RWPE2 (cell line): ENCODE results near the gene DTNBP1.

Experiments used
- ATAC-seq: fragments of 200-7000 bp; cut with Tn5 transposase; 3 replicates; pipeline ENCODE4 v1.9.1; 2021; ENCODE audit warnings: low read depth
- DNase-seq: peaks from one replicate; pipeline ENCODE4 v3.0.0-alpha.2; 2020; ENCODE audit warnings: low spot score
- H3K27ac ChIP-seq: fragments of 450-650 bp; 2 replicates; pipeline ENCODE4 v1.5.1; 2017; ENCODE audit warnings: mild to moderate bottlenecking; ENCODE audit not compliant: poor library complexity, severe bottlenecking
- H3K27me3 ChIP-seq: fragments of 250-450 bp; sonication (Bioruptor Pico); 2 replicates; pipeline ENCODE4 v1.5.1; 2021; ENCODE audit warnings: mild to moderate bottlenecking, moderate library complexity; ENCODE audit not compliant: insufficient read depth, poor library complexity, severe bottlenecking
- H3K36me3 ChIP-seq: fragments of 250-450 bp; sonication (Bioruptor Pico); 2 replicates; pipeline ENCODE4 v1.5.1; 2020; ENCODE audit warnings: low read depth, mild to moderate bottlenecking, moderate library complexity
- H3K4me1 ChIP-seq: fragments of 250-450 bp; sonication (Bioruptor Pico); 2 replicates; pipeline ENCODE4 v1.5.1; 2021; ENCODE audit warnings: mild to moderate bottlenecking, moderate library complexity; ENCODE audit not compliant: insufficient read depth, poor library complexity, severe bottlenecking
- H3K4me3 ChIP-seq: fragments of 250-450 bp; sonication (Bioruptor Pico); 2 replicates; pipeline ENCODE4 v1.5.1; 2021; ENCODE audit warnings: mild to moderate bottlenecking, moderate library complexity; ENCODE audit not compliant: severe bottlenecking
- H3K9me3 ChIP-seq: fragments of 250-450 bp; sonication (Bioruptor Pico); 2 replicates; pipeline ENCODE4 v1.5.1; 2021; ENCODE audit warnings: mild to moderate bottlenecking, moderate library complexity; ENCODE audit not compliant: severe bottlenecking
- CTCF ChIP-seq: fragments of 450-650 bp; IDR thresholded peaks from one replicate; pipeline ENCODE4 v1.5.1; 2017; ENCODE audit warnings: mild to moderate bottlenecking, moderate library complexity; ENCODE audit not compliant: poor library complexity, severe bottlenecking

The DTNBP1 gene

DNA sequence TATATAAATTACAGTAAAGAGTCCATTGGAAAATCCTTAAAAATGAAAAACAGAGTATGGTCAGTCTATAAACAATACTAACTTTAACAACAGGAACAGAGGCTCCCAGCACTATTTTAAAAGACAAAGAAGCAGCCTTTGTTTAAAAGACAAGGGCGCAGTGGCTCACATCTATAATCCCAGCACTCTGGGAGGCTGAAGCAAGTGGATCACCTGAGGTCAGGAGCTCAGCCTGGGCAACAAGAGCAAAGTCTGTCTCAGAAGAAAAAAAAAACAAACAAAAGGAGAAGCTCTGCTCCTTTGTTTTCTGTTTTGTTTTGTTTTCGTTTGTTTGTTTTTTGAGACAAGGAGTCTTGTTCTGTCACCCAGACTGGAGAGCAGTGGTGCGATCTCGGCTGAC is 89.4 kb downstream of the DTNBP1 start:
- Histone ChIP-seq H3K27ac (no peak overlapping the region), H3K4me1 (no peaks in the 10 kb centered on the region), H3K27me3 (no peaks in the 10 kb centered on the region), H3K9me3 (no peaks in the 10 kb centered on the region), H3K4me3 (no peak overlapping the region), H3K36me3 (no peaks in the 10 kb centered on the region)
- TF ChIP-seq CTCF, result no peak
- DNase-seq, result no peak
- ATAC-seq, result no peak

DNA sequence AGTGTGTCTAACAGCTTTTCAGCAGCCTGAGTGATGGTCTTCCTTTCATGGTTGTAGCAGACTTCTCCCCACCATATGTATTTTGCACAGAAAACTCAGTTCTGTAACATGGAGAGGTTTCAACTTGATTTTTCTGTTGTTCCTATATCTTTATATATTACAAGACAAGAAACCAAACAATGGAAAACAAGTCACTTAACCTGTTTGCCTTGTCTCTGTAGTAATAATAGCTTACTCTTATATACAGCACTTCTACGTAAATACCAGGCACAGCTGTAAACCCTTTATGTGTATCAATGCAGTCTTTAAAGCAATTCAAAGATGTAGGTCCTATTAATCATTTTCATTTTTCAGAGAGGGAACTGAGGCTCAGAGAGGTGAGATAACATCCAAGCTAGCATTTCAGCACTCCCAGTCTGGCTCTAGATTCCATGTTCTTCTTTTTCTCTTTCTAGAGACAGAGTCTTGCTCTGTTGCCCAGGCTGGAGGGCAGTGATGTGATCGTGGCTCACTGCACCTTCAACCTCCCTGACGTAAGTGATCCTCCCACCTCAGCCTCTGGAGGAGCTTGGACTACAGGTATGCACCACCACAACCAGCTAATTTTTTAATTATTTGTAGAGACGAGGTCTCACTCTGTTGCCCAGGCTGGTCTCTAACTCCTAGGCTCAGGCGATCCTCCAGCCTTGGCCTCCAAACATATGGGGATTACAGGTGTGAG is 90.4 kb downstream of the DTNBP1 start:
- H3K9me3 ChIP-seq, result no peaks in the 10 kb centered on the region
- no peak for DNase-seq
- ATAC-seq, result no peak

DNA sequence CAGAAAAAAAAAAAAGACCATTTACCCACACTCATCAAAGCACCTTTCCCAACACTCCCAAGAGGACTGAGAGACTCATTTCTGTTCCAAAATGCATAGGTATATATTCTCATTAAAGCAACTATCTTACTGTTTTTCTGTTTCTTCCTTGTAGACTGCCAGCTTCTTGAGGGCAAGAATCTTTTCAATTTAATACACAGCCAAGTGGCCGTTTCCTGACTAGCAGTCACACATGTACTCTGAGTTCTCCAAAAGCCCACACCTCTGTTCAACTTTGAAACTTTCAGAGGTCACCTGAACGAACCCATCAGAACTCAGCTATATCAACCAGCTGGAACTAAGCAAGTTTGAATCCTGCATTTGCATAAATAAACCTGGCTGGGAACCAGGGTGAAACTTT is 92.7 kb downstream of the DTNBP1 start:
- no peak for TF ChIP-seq CTCF
- ATAC-seq, result no peak
- H3K4me3 ChIP-seq, result no peak overlapping the region

More for the DNA sequence above, 90.4 kb downstream of the DTNBP1 start:
- Histone ChIP-seq H3K4me3 (no peak overlapping the region), H3K27ac (no peak overlapping the region), H3K36me3 (no peaks in the 10 kb centered on the region), H3K27me3 (no peaks in the 10 kb centered on the region), H3K4me1 (no peaks in the 10 kb centered on the region)
- TF ChIP-seq CTCF, result no peak

DNA sequence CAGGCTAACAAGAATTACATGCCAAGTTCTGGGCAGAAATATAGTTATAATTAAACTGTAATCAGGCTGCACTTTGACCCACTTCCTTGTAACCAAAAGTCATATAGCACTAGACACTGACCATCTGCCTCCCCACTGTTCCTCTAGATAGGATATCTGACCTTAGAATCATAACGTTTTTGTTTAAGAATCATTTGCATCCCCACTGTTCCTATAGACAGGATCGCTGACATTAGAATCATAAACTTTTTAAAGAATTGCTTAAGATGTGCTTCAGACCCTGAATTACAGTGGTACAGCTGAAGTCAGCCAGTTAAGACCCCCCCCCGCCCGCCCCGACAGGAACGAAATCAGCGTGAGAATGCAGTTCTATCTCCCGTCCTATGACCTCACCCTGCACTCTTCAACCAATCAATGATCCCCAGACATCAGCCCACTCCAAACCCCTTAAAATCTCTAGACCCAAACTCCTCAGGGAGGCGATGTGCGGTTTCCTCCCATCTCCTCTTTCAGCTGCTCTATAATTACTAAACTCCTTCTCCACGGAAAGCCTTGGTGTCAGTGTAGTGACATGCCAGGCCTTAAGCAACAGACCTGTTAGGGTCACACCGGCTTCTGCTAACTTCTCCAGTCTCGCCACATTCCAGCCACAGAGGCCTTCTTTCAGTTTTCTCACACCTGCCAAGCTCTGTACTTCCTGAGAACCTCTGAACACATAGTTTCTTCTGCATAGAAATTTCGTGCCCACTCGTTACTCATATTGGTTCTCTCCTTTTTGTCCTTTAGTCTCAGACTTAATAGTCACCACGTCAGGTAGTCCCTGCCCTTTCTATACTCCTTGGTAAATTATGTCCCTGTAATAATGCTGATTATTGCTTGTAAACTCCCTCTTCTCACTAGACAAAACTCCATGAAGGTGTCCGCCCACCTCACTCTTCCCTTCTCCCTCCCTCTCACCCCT is 93.5 kb downstream of the DTNBP1 start:
- no peaks in the 10 kb centered on the region for H3K9me3 ChIP-seq
- H3K4me1 ChIP-seq, result no peaks in the 10 kb centered on the region
- no peak overlapping the region for H3K4me3 ChIP-seq
- H3K36me3 ChIP-seq, result no peaks in the 10 kb centered on the region
- no peaks in the 10 kb centered on the region for H3K27me3 ChIP-seq
- TF ChIP-seq CTCF, result no peak
- no peak overlapping the region for H3K27ac ChIP-seq
- ATAC-seq (no peak), DNase-seq (no peak)

More for the DNA sequence above, 92.7 kb downstream of the DTNBP1 start:
- H3K27me3 ChIP-seq, result no peaks in the 10 kb centered on the region
- no peak for DNase-seq
- no peaks in the 10 kb centered on the region for H3K4me1 ChIP-seq
- no peaks in the 10 kb centered on the region for H3K9me3 ChIP-seq
- H3K36me3 ChIP-seq, result no peaks in the 10 kb centered on the region
- H3K27ac ChIP-seq, result no peak overlapping the region
